Panc1 (cell line): ENCODE results near the gene C22orf23.

Experiments
- POLR2AphosphoS5 ChIP-seq: IDR thresholded peaks from 2 replicates; pipeline ENCODE4 v1.6.1; 2012; ENCODE audit warnings: mild to moderate bottlenecking, low read depth, low read length, moderate library complexity
- TF ChIP-seq, protein P1 (sequence below): fragments of 450-650 bp; IDR thresholded peaks from 2 replicates; pipeline ENCODE4 v1.5.1; 2017; ENCODE audit warnings: mild to moderate bottlenecking
- TF ChIP-seq, protein P2 (sequence below), 2 experiments: IDR thresholded peaks; 2 replicates each; pipeline ENCODE4 v1.6.1; 2011 to 2012; ENCODE audit warnings: low read depth in 2 of 2, control low read depth in 1 of 2, low read length in 1 of 2, mild to moderate bottlenecking in 1 of 2, moderate library complexity in 1 of 2; ENCODE audit not compliant: insufficient read depth in 1 of 2

GRCh38 chr22:37989146-37990045 is 36.0 kb upstream of the C22orf23 start:
- TF ChIP-seq, protein P1, sequence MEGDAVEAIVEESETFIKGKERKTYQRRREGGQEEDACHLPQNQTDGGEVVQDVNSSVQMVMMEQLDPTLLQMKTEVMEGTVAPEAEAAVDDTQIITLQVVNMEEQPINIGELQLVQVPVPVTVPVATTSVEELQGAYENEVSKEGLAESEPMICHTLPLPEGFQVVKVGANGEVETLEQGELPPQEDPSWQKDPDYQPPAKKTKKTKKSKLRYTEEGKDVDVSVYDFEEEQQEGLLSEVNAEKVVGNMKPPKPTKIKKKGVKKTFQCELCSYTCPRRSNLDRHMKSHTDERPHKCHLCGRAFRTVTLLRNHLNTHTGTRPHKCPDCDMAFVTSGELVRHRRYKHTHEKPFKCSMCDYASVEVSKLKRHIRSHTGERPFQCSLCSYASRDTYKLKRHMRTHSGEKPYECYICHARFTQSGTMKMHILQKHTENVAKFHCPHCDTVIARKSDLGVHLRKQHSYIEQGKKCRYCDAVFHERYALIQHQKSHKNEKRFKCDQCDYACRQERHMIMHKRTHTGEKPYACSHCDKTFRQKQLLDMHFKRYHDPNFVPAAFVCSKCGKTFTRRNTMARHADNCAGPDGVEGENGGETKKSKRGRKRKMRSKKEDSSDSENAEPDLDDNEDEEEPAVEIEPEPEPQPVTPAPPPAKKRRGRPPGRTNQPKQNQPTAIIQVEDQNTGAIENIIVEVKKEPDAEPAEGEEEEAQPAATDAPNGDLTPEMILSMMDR = no peak
- TF ChIP-seq, protein P2, sequence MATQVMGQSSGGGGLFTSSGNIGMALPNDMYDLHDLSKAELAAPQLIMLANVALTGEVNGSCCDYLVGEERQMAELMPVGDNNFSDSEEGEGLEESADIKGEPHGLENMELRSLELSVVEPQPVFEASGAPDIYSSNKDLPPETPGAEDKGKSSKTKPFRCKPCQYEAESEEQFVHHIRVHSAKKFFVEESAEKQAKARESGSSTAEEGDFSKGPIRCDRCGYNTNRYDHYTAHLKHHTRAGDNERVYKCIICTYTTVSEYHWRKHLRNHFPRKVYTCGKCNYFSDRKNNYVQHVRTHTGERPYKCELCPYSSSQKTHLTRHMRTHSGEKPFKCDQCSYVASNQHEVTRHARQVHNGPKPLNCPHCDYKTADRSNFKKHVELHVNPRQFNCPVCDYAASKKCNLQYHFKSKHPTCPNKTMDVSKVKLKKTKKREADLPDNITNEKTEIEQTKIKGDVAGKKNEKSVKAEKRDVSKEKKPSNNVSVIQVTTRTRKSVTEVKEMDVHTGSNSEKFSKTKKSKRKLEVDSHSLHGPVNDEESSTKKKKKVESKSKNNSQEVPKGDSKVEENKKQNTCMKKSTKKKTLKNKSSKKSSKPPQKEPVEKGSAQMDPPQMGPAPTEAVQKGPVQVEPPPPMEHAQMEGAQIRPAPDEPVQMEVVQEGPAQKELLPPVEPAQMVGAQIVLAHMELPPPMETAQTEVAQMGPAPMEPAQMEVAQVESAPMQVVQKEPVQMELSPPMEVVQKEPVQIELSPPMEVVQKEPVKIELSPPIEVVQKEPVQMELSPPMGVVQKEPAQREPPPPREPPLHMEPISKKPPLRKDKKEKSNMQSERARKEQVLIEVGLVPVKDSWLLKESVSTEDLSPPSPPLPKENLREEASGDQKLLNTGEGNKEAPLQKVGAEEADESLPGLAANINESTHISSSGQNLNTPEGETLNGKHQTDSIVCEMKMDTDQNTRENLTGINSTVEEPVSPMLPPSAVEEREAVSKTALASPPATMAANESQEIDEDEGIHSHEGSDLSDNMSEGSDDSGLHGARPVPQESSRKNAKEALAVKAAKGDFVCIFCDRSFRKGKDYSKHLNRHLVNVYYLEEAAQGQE (IDR thresholded peaks at IDR 0.05; ENCODE audit: insufficient read depth in 1 of 2, low read depth in 2 of 2, low read length in 1 of 2) = no peak
- no peak for TF ChIP-seq POLR2AphosphoS5
